ES-I3 (cell line): ENCODE measurements around the gene PLPP7.
"Not testable (repeated sequence)": the region's sequence is repeated elsewhere in the genome, so short reads cannot be mapped to it uniquely, and the experiment has no call there.

Experiments
- H3K36me3 ChIP-seq: 2 replicates; pipeline ENCODE4 v1.6.1; 2013; ENCODE audit warnings: mild to moderate bottlenecking, low read length, control low read depth, moderate library complexity; ENCODE audit not compliant: insufficient read depth
- H3K4me1 ChIP-seq: 2 replicates; pipeline ENCODE4 v1.6.1; 2013; ENCODE audit warnings: mild to moderate bottlenecking, control low read depth, low read length; ENCODE audit not compliant: insufficient read depth
- H3K9ac ChIP-seq: 2 replicates; pipeline ENCODE4 v1.6.1; 2013; ENCODE audit warnings: low read depth, mild to moderate bottlenecking, low read length, moderate library complexity
- H3K9me3 ChIP-seq: 2 replicates; pipeline ENCODE4 v1.6.1; 2013; ENCODE audit warnings: mild to moderate bottlenecking, low read length, moderate library complexity; ENCODE audit not compliant: control insufficient read depth, insufficient read depth

Gene PLPP7

GRCh38 chr9:131309530-131310276 is 20.2 kb downstream of the PLPP7 start:
- Histone ChIP-seq H3K9ac (no peak overlapping the region), H3K36me3 (no peaks in the 10 kb centered on the region), H3K9me3 (no peaks in the 10 kb centered on the region), H3K4me1 (peaks cover 4% of the 10 kb centered on the region; the same call in 1 of the 2 replicates)

DNA sequence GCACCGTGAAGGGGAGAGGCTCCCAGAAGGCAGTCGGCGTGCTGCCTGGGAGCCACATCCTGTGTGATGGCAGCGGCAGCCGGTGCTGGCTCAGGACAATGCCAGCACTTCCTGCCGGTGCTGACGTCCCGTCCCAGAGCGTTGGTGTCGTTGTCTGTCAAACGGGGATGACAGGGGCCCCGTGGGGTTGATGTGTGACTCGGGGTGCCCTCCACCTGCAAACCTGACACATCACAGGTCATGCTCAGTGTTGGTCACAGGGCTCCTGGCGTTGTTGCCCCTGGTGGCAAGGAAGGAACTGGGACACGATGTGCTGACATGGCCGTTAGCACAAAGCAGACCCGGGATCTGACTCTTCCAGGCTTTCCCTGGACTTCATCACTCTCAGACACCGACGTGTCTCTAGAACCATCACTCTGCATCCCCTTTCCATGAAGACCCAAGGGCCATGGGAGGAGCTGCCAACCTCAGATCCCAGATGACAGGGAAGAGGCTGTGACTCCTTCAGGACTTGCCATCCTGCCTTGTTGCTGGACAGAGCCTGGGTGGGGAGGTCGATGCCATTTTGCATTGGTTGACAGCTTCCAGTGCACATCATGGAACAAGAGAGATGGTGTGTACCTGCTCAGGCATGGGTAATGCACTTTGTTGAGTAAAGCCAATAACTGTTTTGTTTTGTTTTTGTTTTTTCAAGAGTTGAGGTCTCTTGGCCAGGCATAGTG is 21.5 kb downstream of the PLPP7 start:
- no peaks in the 10 kb centered on the region for H3K9me3 ChIP-seq
- no peak overlapping the region for H3K9ac ChIP-seq
- no peaks in the 10 kb centered on the region for H3K36me3 ChIP-seq
- peaks cover 4% of the 10 kb centered on the region; the same call in 1 of the 2 replicates for H3K4me1 ChIP-seq

DNA sequence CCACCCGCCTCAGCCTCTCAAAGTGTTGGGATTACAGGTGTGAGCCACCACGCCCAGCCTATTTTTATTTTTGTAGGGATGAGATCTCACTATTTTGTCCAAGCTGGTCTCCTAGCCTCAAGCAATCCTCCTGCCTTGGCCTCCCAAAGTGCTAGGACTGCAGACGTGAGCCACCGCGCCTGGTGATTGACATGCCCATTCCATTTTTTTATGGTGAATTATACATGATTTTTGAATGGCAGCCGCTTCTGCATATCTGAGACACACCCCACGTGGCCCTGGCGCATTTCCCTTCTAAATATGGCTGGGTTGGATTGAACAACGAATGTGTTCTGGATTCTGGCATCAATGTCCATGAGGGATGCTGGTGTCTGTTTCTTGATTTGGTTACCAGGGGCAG is 22.7 kb downstream of the PLPP7 start:
- Histone ChIP-seq H3K9ac (no peak overlapping the region), H3K4me1 (peaks cover 4% of the 10 kb centered on the region; the same call in 1 of the 2 replicates), H3K36me3 (no peaks in the 10 kb centered on the region), H3K9me3 (no peaks in the 10 kb centered on the region)

GRCh38 chr9:131312822-131313770 is 23.6 kb downstream of the PLPP7 start:
- peaks cover 4% of the 10 kb centered on the region; the same call in 1 of the 2 replicates for H3K4me1 ChIP-seq
- H3K36me3 ChIP-seq: no peaks in the 10 kb centered on the region
- H3K9me3 ChIP-seq: no peaks in the 10 kb centered on the region
- no peak overlapping the region for H3K9ac ChIP-seq

- H3K9ac ChIP-seq: no peak overlapping the region
- H3K36me3 ChIP-seq: no peaks in the 10 kb centered on the region
- no peaks in the 10 kb centered on the region for H3K9me3 ChIP-seq
- H3K4me1 ChIP-seq: no peaks in the 10 kb centered on the region
These were observed 28.9 kb downstream of the PLPP7 start for GRCh38 chr9:131318231-131319085.

- H3K9ac ChIP-seq: no peak overlapping the region
- H3K36me3 ChIP-seq: no peaks in the 10 kb centered on the region
- no peaks in the 10 kb centered on the region for H3K4me1 ChIP-seq
- H3K9me3 ChIP-seq: no peaks in the 10 kb centered on the region
These were observed 30.0 kb downstream of the PLPP7 start for GRCh38 chr9:131319486-131319885.

- Histone ChIP-seq H3K36me3 (no peaks in the 10 kb centered on the region), H3K9ac (no peak overlapping the region), H3K4me1 (no peaks in the 10 kb centered on the region), H3K9me3 (no peaks in the 10 kb centered on the region)
These were observed 30.6 kb downstream of the PLPP7 start for GRCh38 chr9:131320031-131320685.

- no peak overlapping the region for H3K9ac ChIP-seq
These were observed 34.1 kb downstream of the PLPP7 start for GRCh38 chr9:131323629-131324028.

DNA sequence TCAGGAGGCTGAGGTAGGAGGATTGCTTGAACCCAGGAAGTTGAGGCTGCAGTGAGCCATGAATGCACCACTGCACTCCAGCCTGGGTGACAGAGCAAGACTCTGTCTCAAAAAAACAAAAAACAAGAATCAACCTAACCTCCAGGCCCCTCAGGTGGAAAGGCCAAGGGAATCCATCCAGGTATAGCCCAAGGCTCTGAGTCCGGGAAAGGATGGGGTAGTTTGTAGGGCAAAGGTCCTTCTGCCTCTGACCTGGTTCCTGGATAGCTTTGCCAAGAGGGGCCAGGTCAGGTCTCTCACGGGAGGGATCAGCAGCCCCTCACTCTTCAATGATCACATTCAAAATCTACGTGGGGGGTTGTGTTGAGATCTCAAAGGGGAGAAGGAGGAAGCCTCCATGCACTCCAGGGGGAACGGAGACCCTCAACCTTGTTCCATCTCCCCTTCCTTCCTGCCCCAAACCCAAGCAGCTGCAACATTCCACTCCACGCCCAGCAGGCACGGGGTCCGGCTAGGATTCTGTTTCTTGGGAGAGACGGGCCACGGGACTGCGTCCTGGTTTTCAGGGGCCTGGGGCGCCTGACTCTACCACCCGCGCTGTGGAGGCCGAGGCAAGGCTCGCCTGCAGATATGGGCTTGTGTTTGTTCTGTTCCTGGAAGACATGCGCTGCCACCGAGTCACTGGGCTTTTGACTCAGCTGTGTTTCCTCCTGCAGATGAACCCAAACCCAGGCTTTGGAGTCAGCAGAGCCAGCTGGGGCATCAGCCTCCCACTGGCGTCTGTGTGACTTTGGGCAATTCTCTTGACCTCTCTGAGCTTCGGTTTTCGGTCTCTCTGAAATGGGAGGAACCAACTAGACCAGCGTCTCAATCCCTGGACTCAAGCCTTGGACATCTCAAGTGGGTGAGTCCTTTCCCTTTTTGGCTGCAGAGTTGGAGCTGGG is 35.5 kb downstream of the PLPP7 start:
- H3K36me3 ChIP-seq: no peaks in the 10 kb centered on the region
- no peak overlapping the region for H3K9ac ChIP-seq
- peaks cover 3% of the 10 kb centered on the region for H3K4me1 ChIP-seq
- no peaks in the 10 kb centered on the region for H3K9me3 ChIP-seq

More at GRCh38 chr9:131323629-131324028, 34.1 kb downstream of the PLPP7 start:
- Histone ChIP-seq H3K9me3 (no peaks in the 10 kb centered on the region), H3K36me3 (no peaks in the 10 kb centered on the region), H3K4me1 (no peaks in the 10 kb centered on the region)

DNA sequence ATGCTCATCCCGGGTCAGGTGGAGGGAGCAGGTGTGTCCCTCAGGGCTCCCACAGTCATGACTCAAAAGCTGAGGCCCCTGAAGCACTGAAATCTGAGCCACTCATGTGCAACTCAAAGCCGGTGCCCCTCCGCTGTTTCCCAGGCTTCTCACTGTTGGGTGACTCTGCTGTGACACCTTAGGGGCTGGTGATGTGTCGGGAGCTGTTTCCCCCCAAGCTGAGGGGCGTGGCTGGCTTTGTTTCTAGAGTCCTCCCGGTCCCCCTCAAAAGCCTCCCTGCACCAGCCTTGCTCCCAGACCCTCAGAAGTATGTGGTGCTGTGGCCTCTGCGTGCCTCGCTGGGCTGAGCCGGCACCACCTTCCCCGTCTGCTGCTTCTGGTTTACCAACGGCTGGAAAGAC is 39.7 kb downstream of the PLPP7 start:
- Histone ChIP-seq H3K9ac (no peak overlapping the region), H3K36me3 (no peaks in the 10 kb centered on the region), H3K9me3 (no peaks in the 10 kb centered on the region), H3K4me1 (peaks cover 10% of the 10 kb centered on the region)

GRCh38 chr9:131330814-131331600 is 41.5 kb downstream of the PLPP7 start:
- Histone ChIP-seq H3K36me3 (no peaks in the 10 kb centered on the region), H3K9me3 (no peaks in the 10 kb centered on the region), H3K4me1 (peaks cover 10% of the 10 kb centered on the region), H3K9ac (peak overlapping the region; percentile 10; the same call in 1 of the 2 replicates)

- H3K9ac ChIP-seq, H3K9me3 ChIP-seq, H3K36me3 ChIP-seq: not testable (repeated sequence)
- peaks cover 13% of the 10 kb centered on the region for H3K4me1 ChIP-seq
These were observed 42.5 kb downstream of the PLPP7 start for GRCh38 chr9:131331996-131332395.
